Measurements from ENCODE around the gene RANBP1. TPM values are rescaled to one million over a fixed set of nuclear protein-coding genes. Genes with fewer than 3 reads are reported as not detected.

The RANBP1 gene
- total and polyA plus RNA-seq, 2 of the 8 experiments (the other 6 are each of a cell fraction or from before 2014, with no cell fraction given) = 343 to 484 TPM

GRCh38 chr22:20158391-20159036 lies 42.6 kb downstream of the RANBP1 start:
- H3K23me2 ChIP-seq (ENCODE audit: low read depth, low read length) = peaks cover 9% of the 10 kb centered on the region; the same call in 1 of the 2 replicates
- no peak overlapping the region for H2BK12ac ChIP-seq (ENCODE audit: low read depth, low read length)
- H2BK120ac ChIP-seq (replicated peaks; ENCODE audit: low read depth, low read length) = no peak overlapping the region
- no peaks in the 10 kb centered on the region for H3K79me1 ChIP-seq (ENCODE audit: low read depth, low read length)
- 0 out of 2 replicates have a peak overlapping the region, but pooled peaks have one; percentile 48 for H2BK20ac ChIP-seq (ENCODE audit: low read length)
- H3K9ac ChIP-seq (replicated peaks in 1 of 4; ENCODE audit: extremely low read depth in 1 of 4, low read depth in 3 of 4, low read length in 3 of 4) = no peak overlapping the region
- H3K4ac ChIP-seq (replicated peaks; ENCODE audit: insufficient read length, low read depth, low read length) = no peak overlapping the region
- CTCF ChIA-PET (ENCODE audit: partially characterized antibody) = interaction anchor here (0.8 to 7.7 kb wide), 18 partner anchors 13 to 134 kb away, joined by 3 to 93 read pairs (median 6); no protein-coding TSS in a partner anchor
- H3K79me2 ChIP-seq (ENCODE audit: control insufficient read depth in 1 of 2, insufficient read depth in 2 of 2, low read length in 2 of 2) = no peaks in the 10 kb centered on the region
- peak overlapping the region; percentile 39 for H4K91ac ChIP-seq (replicated peaks; ENCODE audit: insufficient read length, low read length)
- H3K36me3 ChIP-seq (ENCODE audit: control insufficient read depth in 2 of 4, insufficient read depth in 4 of 4, low read length in 3 of 4) = no peaks in the 10 kb centered on the region
- no peak for DNase-seq (ENCODE audit: low read depth in 1 of 2, low spot score in 2 of 2)
- no peak overlapping the region; the same call in 1 of the 2 replicates for H4K8ac ChIP-seq (ENCODE audit: extremely low read depth, insufficient read depth, low read length)
- H3K23ac ChIP-seq (ENCODE audit: insufficient read length) = no peak overlapping the region
- H4K5ac ChIP-seq (ENCODE audit: insufficient read length, low read depth, low read length) = no peak overlapping the region
- H2BK5ac ChIP-seq (ENCODE audit: low read depth, low read length) = no peak overlapping the region
- no peak for FAIRE-seq
- no peak overlapping the region for H3K4me2 ChIP-seq (ENCODE audit: insufficient read depth in 1 of 2, low read depth in 2 of 2, low read length in 2 of 2)
- H3K56ac ChIP-seq (replicated peaks; ENCODE audit: insufficient read length, low read depth, low read length) = no peak overlapping the region
- no peak overlapping the region for H3K4me3 ChIP-seq (ENCODE audit: extremely low read depth in 1 of 4, insufficient read depth in 2 of 4, low read depth in 3 of 4, low read length in 4 of 4)
- 0 out of 2 replicates have a peak overlapping the region, but pooled peaks have one; percentile 72 for H2BK15ac ChIP-seq (ENCODE audit: low read length)
- WGBS, 2 experiments (ENCODE audit: extremely low coverage in 1 of 2, insufficient coverage in 1 of 2, insufficient read length in 1 of 2, insufficient replicate concordance in 2 of 2, low coverage in 1 of 2, low lambda C conversion rate in 2 of 2, missing lambda C conversion rate in 1 of 2) = 80% methylated on average over 13 of the region's 15 CpGs; no CpG with 5 or more reads in 1 of the 2 experiments
- H3K27ac ChIP-seq (ENCODE audit: low read depth, low read length) = no peak overlapping the region
- H2AFZ ChIP-seq (ENCODE audit: low read length) = no peak overlapping the region
- H4K20me1 ChIP-seq (replicated peaks in 1 of 2; ENCODE audit: control insufficient read depth in 1 of 2, insufficient read depth in 2 of 2, low read length in 2 of 2) = peaks cover 0 to 1% of the 10 kb centered on the region in 2 experiments
- peak overlapping the region; percentile 13; the same call in 1 of the 2 replicates for H3K18ac ChIP-seq (ENCODE audit: extremely low read depth, low read length)
- H2AK5ac ChIP-seq (ENCODE audit: low read depth, low read length) = peak overlapping the region; percentile 70; the same call in 1 of the 2 replicates
- TF ChIP-seq MAFK (IDR thresholded peaks at IDR 0.05; ENCODE audit: low read depth, low read length) = no peak
- TF ChIP-seq EP300 (IDR thresholded peaks at IDR 0.05; ENCODE audit: borderline replicate concordance in 1 of 2, low read depth in 2 of 2, low read length in 2 of 2) = no peak
- no peak for TF ChIP-seq CREB1 (IDR thresholded peaks at IDR 0.05)
- no peak for TF ChIP-seq BRCA1 (IDR thresholded peaks at IDR 0.05; ENCODE audit: low read depth, low read length)
- no peak for TF ChIP-seq SP4 (IDR thresholded peaks at IDR 0.05; ENCODE audit: low read length)
- TF ChIP-seq USF2 (IDR thresholded peaks at IDR 0.05; ENCODE audit: low read length) = no peak
- TF ChIP-seq TAF1 (IDR thresholded peaks at IDR 0.05; ENCODE audit: low read depth, low read length) = no peak
- no peak for TF ChIP-seq POLR2AphosphoS5 (IDR thresholded peaks at IDR 0.05; ENCODE audit: low read depth, low read length)
- no peak for TF ChIP-seq POLR2A (IDR thresholded peaks at IDR 0.05; ENCODE audit: control extremely low read depth in 1 of 2, low read depth in 2 of 2, low read length in 2 of 2)
- no peak for TF ChIP-seq SP2 (IDR thresholded peaks at IDR 0.05; ENCODE audit: low read length)
- no peak for TF ChIP-seq GABPA (IDR thresholded peaks at IDR 0.05; ENCODE audit: borderline replicate concordance, insufficient read depth, low read length)
- TF ChIP-seq BCL11A (IDR thresholded peaks at IDR 0.05; ENCODE audit: low read depth in 2 of 2, low read length in 2 of 2) = no peak
- POLR2A ChIA-PET (ENCODE audit: partially characterized antibody) = no interaction called here
- no peak overlapping the region for H3K14ac ChIP-seq (ENCODE audit: insufficient read length)
- H3K4me1 ChIP-seq (replicated peaks in 1 of 4; ENCODE audit: control insufficient read depth in 3 of 4, insufficient read depth in 4 of 4, low read length in 3 of 4) = peaks cover 0 to 7% (median 4%) of the 10 kb centered on the region in 4 experiments; a peak in 4 of 7 replicates
- no peaks in the 10 kb centered on the region for H3K27me3 ChIP-seq (replicated peaks in 1 of 4; ENCODE audit: control insufficient read depth in 3 of 4, extremely low read depth in 1 of 4, insufficient read depth in 3 of 4, low read length in 3 of 4)
- no peaks in the 10 kb centered on the region for H3K9me3 ChIP-seq (ENCODE audit: insufficient read depth in 2 of 2, low read depth in 1 of 2, low read length in 1 of 2)

Measured in H1 (cell line).